D721Med (cell line): ENCODE data around the gene PKN3.

ENCODE experiments used
- DNase-seq: peaks from one replicate; pipeline ENCODE4 v3.0.0; 2011; ENCODE audit warnings: low spot score; ENCODE audit not compliant: insufficient read length
- FAIRE-seq: peaks from 2 replicates; lab custom pipeline; 2011; peaks lifted over from hg19 to GRCh38; lab: Jason Lieb, UNC
- CTCF ChIP-seq: IDR thresholded peaks from 2 replicates; pipeline ENCODE4 v1.5.1; 2012; ENCODE audit warnings: mild to moderate bottlenecking, control low read depth; ENCODE audit not compliant: insufficient read depth; ENCODE audit errors: missing control alignments

PKN3 gene

DNA sequence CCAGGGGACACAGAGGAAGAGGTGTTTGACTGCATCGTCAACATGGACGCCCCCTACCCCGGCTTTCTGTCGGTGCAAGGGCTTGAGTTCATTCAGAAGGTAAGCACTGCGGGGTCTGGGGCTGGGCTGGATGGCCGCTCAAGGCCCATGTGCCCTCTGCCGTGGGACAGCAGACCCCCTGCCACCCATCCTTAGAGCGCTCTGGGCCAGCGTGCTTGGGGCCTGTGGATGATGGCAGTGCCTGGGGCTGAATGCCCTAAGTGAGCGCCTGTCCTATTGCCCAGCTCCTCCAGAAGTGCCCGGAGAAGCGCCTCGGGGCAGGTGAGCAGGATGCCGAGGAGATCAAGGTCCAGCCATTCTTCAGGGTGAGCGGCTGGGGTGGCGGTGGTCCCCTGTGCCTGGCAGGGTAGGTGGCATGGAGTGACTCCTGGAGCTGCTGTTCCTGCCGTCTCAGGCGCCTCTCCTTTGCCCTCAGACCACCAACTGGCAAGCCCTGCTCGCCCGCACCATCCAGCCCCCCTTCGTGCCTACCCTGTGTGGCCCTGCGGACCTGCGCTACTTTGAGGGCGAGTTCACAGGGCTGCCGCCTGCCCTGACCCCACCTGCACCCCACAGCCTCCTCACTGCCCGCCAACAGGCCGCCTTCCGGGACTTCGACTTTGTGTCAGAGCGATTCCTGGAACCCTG lies 17.8 kb downstream of the PKN3 start:
- no peak for TF ChIP-seq CTCF
- DNase-seq = no peak
- no peak for FAIRE-seq

DNA sequence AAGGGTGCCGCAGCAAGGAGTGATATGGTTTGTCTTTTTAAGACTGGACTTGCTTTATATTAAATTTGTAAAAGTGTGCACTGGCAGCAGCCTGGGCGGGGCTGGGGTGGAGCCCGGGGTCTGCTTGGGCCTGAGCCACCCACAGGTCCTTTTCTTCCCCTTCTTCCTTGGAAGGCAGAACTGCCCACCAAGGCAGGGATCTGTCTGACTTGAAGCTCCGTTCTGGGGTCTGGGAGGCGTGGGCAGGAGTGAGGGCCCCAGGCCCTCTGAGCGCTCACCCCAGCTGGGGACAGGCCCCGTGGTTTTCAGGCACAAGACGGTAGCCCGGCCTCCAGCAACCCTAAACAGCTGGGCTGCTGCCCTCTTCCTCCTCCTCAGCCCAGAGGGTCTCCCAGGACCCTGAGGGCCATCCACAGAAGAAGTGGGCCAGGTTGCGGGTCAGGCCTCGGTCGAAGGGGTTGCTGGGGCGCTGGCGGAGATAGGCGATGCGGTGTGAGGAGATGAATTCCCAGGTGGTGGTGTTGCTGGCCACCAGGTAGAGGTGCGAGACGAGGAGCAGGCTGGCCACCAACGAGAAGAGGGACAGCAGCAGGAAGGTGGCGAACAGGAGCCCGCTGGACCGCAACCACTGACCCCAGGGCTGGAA lies 18.7 kb downstream of the PKN3 start:
- DNase-seq (no peak), FAIRE-seq (no peak)
- no peak for TF ChIP-seq CTCF

DNA sequence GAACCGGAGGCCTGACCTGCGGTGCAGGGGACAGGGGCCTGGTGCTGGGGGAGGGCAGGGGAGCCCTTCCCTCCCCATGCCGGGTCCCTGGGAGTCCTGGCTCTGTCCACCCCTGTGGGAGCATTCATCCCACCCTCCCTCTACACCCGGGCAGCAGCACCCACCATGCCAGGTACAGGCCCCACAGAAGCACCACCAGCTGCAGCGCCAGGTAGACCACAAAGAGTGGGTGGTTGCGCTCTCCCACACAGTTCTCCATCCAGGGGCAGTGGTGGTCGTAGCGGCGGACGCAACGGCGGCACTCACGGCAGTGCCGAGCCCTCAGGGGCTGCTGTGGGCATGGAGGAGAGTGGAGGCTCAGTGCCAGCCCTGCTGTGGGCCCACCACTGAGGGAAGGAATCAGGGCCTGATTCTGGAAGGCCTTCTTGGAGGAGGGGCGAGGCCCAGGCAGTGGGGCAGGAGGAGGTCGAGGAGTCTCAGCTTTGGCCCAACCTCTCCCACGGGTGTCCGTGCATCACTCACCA lies 19.2 kb downstream of the PKN3 start:
- no peak for TF ChIP-seq CTCF
- FAIRE-seq = no peak

GRCh38 chr9:128722380-128723351 lies 20.4 kb downstream of the PKN3 start:
- TF ChIP-seq CTCF = no peak
- DNase-seq (no peak), FAIRE-seq (no peak)

More for the DNA sequence above, 19.2 kb downstream of the PKN3 start:
- DNase-seq = no peak

GRCh38 chr9:128723352-128723865 lies 21.1 kb downstream of the PKN3 start:
- FAIRE-seq (no peak), DNase-seq (peak; percentile 39)
- no peak for TF ChIP-seq CTCF

GRCh38 chr9:128723866-128724743 lies 21.8 kb downstream of the PKN3 start, which contains the start of gene ZDHHC12:
ZDHHC12 (minus strand) TSS chr9:128724127; CDS start chr9:128724093, 34 bp downstream.
- no peak for TF ChIP-seq CTCF
- DNase-seq (peak; percentile 96), FAIRE-seq (no peak)
